H1 (cell line): ENCODE results near the gene RNF128. TPM values are rescaled to one million over a fixed set of nuclear protein-coding genes. Genes with fewer than 3 reads are reported as not detected.

Experiments
- CTCF ChIA-PET: fragments of 300-600 bp; sonication (Branson Sonifier 250); formaldehyde crosslinking; loops from one replicate; lab custom pipeline; 2021; ENCODE audit not compliant: partially characterized antibody; lab: Charles Lee
- POLR2A ChIA-PET: fragments of 300-600 bp; sonication (Branson Sonifier 250); formaldehyde crosslinking; loops from one replicate; lab custom pipeline; 2021; ENCODE audit warnings: inconsistent platforms; ENCODE audit not compliant: partially characterized antibody; lab: Charles Lee
- DNase-seq, 2 experiments: peaks; one replicate each; pipeline versions ENCODE4 v3.0.0 to v3.0.0-alpha.2; 2010 to 2022; ENCODE audit warnings: low spot score in 2 of 2, low read depth in 1 of 2, mixed read lengths in 1 of 2
- FAIRE-seq: peaks from 2 replicates; lab custom pipeline; 2011; peaks lifted over from hg19 to GRCh38; lab: Jason Lieb, UNC
- H2AFZ ChIP-seq: 2 replicates; pipeline ENCODE4 v1.8.1; 2012; ENCODE audit warnings: low read length, inconsistent platforms
- H2AK5ac ChIP-seq: 2 replicates; pipeline ENCODE4 v1.6.1; 2013; ENCODE audit warnings: low read depth, low read length
- H2BK120ac ChIP-seq: replicated peaks from 2 replicates; pipeline ENCODE3; 2013; ENCODE audit warnings: low read depth, low read length, inconsistent platforms
- H2BK12ac ChIP-seq: 2 replicates; pipeline ENCODE4 v1.6.1; 2013; ENCODE audit warnings: low read depth, low read length
- H2BK15ac ChIP-seq: 2 replicates; pipeline ENCODE4 v1.6.1; 2013; ENCODE audit warnings: low read length
- H2BK20ac ChIP-seq: 2 replicates; pipeline ENCODE4 v1.6.1; 2013; ENCODE audit warnings: low read length
- H2BK5ac ChIP-seq: 2 replicates; pipeline ENCODE4 v1.6.1; 2013; ENCODE audit warnings: low read depth, low read length
- H3K14ac ChIP-seq: 2 replicates; pipeline ENCODE4 v1.6.1; 2013; ENCODE audit warnings: inconsistent platforms; ENCODE audit not compliant: insufficient read length
- H3K18ac ChIP-seq: 2 replicates; pipeline ENCODE4 v1.6.1; 2013; ENCODE audit warnings: low read length; ENCODE audit errors: extremely low read depth
- H3K23ac ChIP-seq: 2 replicates; pipeline ENCODE4 v1.6.1; 2013; ENCODE audit warnings: inconsistent platforms; ENCODE audit not compliant: insufficient read length
- H3K23me2 ChIP-seq: 2 replicates; pipeline ENCODE4 v1.6.1; 2013; ENCODE audit warnings: low read depth, low read length
- H3K27ac ChIP-seq: 2 replicates; pipeline ENCODE4 v1.6.1; 2011; ENCODE audit warnings: low read depth, low read length, inconsistent platforms
- H3K27me3 ChIP-seq, 4 experiments: replicated peaks in 1 of 4; 1 replicate in 1 of 4; 2 replicates in 3 of 4; pipeline versions ENCODE4 v1.6.1 to v1.8.1; 2011 to 2013; ENCODE audit warnings: low read length in 3 of 4, mild to moderate bottlenecking in 3 of 4, inconsistent platforms in 2 of 4, mixed read lengths in 2 of 4, moderate library complexity in 1 of 4; ENCODE audit not compliant: control insufficient read depth in 3 of 4, insufficient read depth in 3 of 4; ENCODE audit errors: extremely low read depth in 1 of 4
- H3K36me3 ChIP-seq, 4 experiments: 2 replicates each; pipeline versions ENCODE4 v1.6.1 to v1.8.1; 2011 to 2013; ENCODE audit warnings: mild to moderate bottlenecking in 4 of 4, low read length in 3 of 4, moderate library complexity in 2 of 4, control low read depth in 1 of 4, inconsistent platforms in 1 of 4; ENCODE audit not compliant: insufficient read depth in 4 of 4, control insufficient read depth in 2 of 4
- H3K4ac ChIP-seq: replicated peaks from 2 replicates; pipeline ENCODE3; 2013; ENCODE audit warnings: low read length, low read depth, mixed read lengths, inconsistent platforms; ENCODE audit not compliant: insufficient read length
- H3K4me1 ChIP-seq, 4 experiments: replicated peaks in 1 of 4; 1 replicate in 1 of 4; 2 replicates in 3 of 4; pipeline versions ENCODE4 v1.6.1 to v1.8.1; 2011 to 2013; ENCODE audit warnings: low read length in 3 of 4, inconsistent platforms in 2 of 4, mixed read lengths in 1 of 4; ENCODE audit not compliant: insufficient read depth in 4 of 4, control insufficient read depth in 3 of 4
- H3K4me2 ChIP-seq, 2 experiments: 2 replicates each; pipeline versions ENCODE4 v1.6.1 to v1.8.1; 2011 to 2013; ENCODE audit warnings: low read depth in 2 of 2, low read length in 2 of 2, control low read depth in 1 of 2, inconsistent platforms in 1 of 2, mild to moderate bottlenecking in 1 of 2; ENCODE audit not compliant: insufficient read depth in 1 of 2
- H3K4me3 ChIP-seq, 4 experiments: fragments of 200-600, 300-600 bp in 1 of 4; sonication (generic), shearing (Covaris generic), sonication (Bioruptor Twin) in 1 of 4; 2 replicates each; pipeline versions ENCODE4 v1.5.1 to v1.8.1; 2011 to 2016; ENCODE audit warnings: low read length in 4 of 4, low read depth in 3 of 4, control low read depth in 2 of 4, inconsistent platforms in 2 of 4, mild to moderate bottlenecking in 2 of 4, mixed read lengths in 1 of 4, moderate library complexity in 1 of 4; ENCODE audit not compliant: insufficient read depth in 2 of 4; ENCODE audit errors: extremely low read depth in 1 of 4
- H3K56ac ChIP-seq: replicated peaks from 2 replicates; pipeline ENCODE3; 2013; ENCODE audit warnings: low read depth, mild to moderate bottlenecking, mixed read lengths, low read length, inconsistent platforms; ENCODE audit not compliant: insufficient read length
- H3K79me1 ChIP-seq: 2 replicates; pipeline ENCODE4 v1.6.1; 2013; ENCODE audit warnings: low read depth, low read length, control low read depth
- H3K79me2 ChIP-seq, 2 experiments: 2 replicates each; pipeline versions ENCODE4 v1.6.1 to v1.8.1; 2012 to 2013; ENCODE audit warnings: low read length in 2 of 2, mild to moderate bottlenecking in 2 of 2, inconsistent platforms in 1 of 2; ENCODE audit not compliant: insufficient read depth in 2 of 2, control insufficient read depth in 1 of 2
- H3K9ac ChIP-seq, 4 experiments: replicated peaks in 1 of 4; 1 replicate in 1 of 4; 2 replicates in 3 of 4; pipeline versions ENCODE4 v1.6.1 to v1.8.1; 2011 to 2013; ENCODE audit warnings: low read depth in 3 of 4, low read length in 3 of 4, control low read depth in 2 of 4, mild to moderate bottlenecking in 2 of 4, moderate library complexity in 2 of 4, inconsistent platforms in 1 of 4; ENCODE audit errors: extremely low read depth in 1 of 4
- H3K9me3 ChIP-seq, 2 experiments: 2 replicates each; pipeline versions ENCODE4 v1.6.1 to v1.8.1; 2012 to 2013; ENCODE audit warnings: mild to moderate bottlenecking in 2 of 2, moderate library complexity in 2 of 2, control low read depth in 1 of 2, inconsistent platforms in 1 of 2, low read depth in 1 of 2, low read length in 1 of 2, mixed read lengths in 1 of 2; ENCODE audit not compliant: insufficient read depth in 2 of 2
- H4K20me1 ChIP-seq, 2 experiments: replicated peaks in 1 of 2; 2 replicates each; pipeline versions ENCODE3 to v1.8.1; 2011 to 2013; ENCODE audit warnings: inconsistent platforms in 2 of 2, low read length in 2 of 2, mild to moderate bottlenecking in 1 of 2; ENCODE audit not compliant: insufficient read depth in 2 of 2, control insufficient read depth in 1 of 2
- H4K5ac ChIP-seq: 2 replicates; pipeline ENCODE4 v1.6.1; 2013; ENCODE audit warnings: low read length, low read depth, mixed read lengths, inconsistent platforms; ENCODE audit not compliant: insufficient read length
- H4K8ac ChIP-seq: 2 replicates; pipeline ENCODE4 v1.8.0; 2013; ENCODE audit warnings: mild to moderate bottlenecking, moderate library complexity, low read length, inconsistent platforms; ENCODE audit not compliant: insufficient read depth; ENCODE audit errors: extremely low read depth
- H4K91ac ChIP-seq: replicated peaks from 2 replicates; pipeline ENCODE3; 2013; ENCODE audit warnings: low read length, mixed read lengths, inconsistent platforms; ENCODE audit not compliant: insufficient read length
- CBX8 ChIP-seq: fragments of 300-800, 300-1000 bp; sonication (generic); IDR thresholded peaks from 2 replicates; pipeline ENCODE4 v1.7.1; 2016; ENCODE audit warnings: low read depth, low read length, borderline replicate concordance
- CHD1 ChIP-seq: IDR thresholded peaks from 2 replicates; pipeline ENCODE4 v1.6.1; 2012; ENCODE audit warnings: low read depth, low read length, improper control_type of control experiment
- GABPA ChIP-seq: IDR thresholded peaks from 2 replicates; pipeline ENCODE4 v1.6.1; 2011; ENCODE audit warnings: mild to moderate bottlenecking, low read length, moderate library complexity, borderline replicate concordance; ENCODE audit not compliant: insufficient read depth
- HDAC2 ChIP-seq, 2 experiments: fragments of 300-600 bp in 1 of 2; sonication (generic) in 1 of 2; IDR thresholded peaks; 2 replicates each; pipeline ENCODE4 v1.6.1; 2011 to 2012; ENCODE audit warnings: low read depth in 2 of 2, low read length in 2 of 2, mild to moderate bottlenecking in 2 of 2, moderate library complexity in 2 of 2, borderline replicate concordance in 1 of 2, inconsistent platforms in 1 of 2
- JUND ChIP-seq: IDR thresholded peaks from 2 replicates; pipeline ENCODE4 v1.6.1; 2011; ENCODE audit warnings: mild to moderate bottlenecking, improper control_type of control experiment, low read length
- RFX5 ChIP-seq: IDR thresholded peaks from 2 replicates; pipeline ENCODE4 v1.6.1; 2011; ENCODE audit warnings: low read depth, low read length, improper control_type of control experiment, borderline replicate concordance
- RNF2 ChIP-seq: fragments of 200-900, 300-1000 bp; sonication (generic); IDR thresholded peaks from 2 replicates; pipeline ENCODE4 v1.7.1; 2016; ENCODE audit warnings: borderline replicate concordance, low read depth, mild to moderate bottlenecking, antibody characterized with exemption, low read length; ENCODE audit not compliant: poor library complexity, severe bottlenecking; ENCODE audit errors: missing control alignments
- whole genome bisulfite sequencing, 2 experiments: shearing (Covaris generic) in 1 of 2; methylation state at CpG; one replicate each; pipeline versions ENCODE4 v1.1.6 to v1.1.7; 2013 to 2015; ENCODE audit warnings: low lambda C conversion rate in 2 of 2, mixed read lengths in 2 of 2, inconsistent platforms in 1 of 2, low coverage in 1 of 2, missing lambda C conversion rate in 1 of 2; ENCODE audit not compliant: insufficient replicate concordance in 2 of 2, insufficient coverage in 1 of 2, insufficient read length in 1 of 2; ENCODE audit errors: extremely low coverage in 1 of 2, missing lambda C conversion rate in 1 of 2; 5-methylcytosine and 5-hydroxymethylcytosine counted together
- polyA plus RNA-seq, 7 experiments: library from polyadenylated mRNA; depleted of rRNA in 3 of 7; stranded (reverse) in 5 of 7; unstranded in 2 of 7; fragments of >200 nt in 5 of 7; fragments of 200-250 nt in 2 of 7; gene quantifications; 1 replicate in 5 of 7; 2 replicates in 1 of 7; 4 replicates in 1 of 7; pipeline versions ENCODE4 v1.2.1 to v1.2.3, GENCODE V29; 2011 to 2013; ENCODE audit warnings: missing spikeins in 2 of 7, mixed read lengths in 2 of 7
- total RNA-seq: library from RNA; stranded (reverse); fragmentation: NEBNext Ultra II Directional; extraction: Animal tissue kit (Norgen Biotek cat#: 25700); gene quantifications from 2 replicates; pipeline ENCODE4 v1.2.1, GENCODE V29; 2021

RNF128 gene
- total and polyA plus RNA-seq, 2 of the 8 experiments (the other 6 are each of a cell fraction or from before 2014, with no cell fraction given) = 0.74 to 2.0 TPM

- no peak overlapping the region for H4K91ac ChIP-seq
- H3K79me1 ChIP-seq = no peaks in the 10 kb centered on the region
- no peaks in the 10 kb centered on the region for H3K79me2 ChIP-seq
- WGBS, 2 experiments = 70% methylated on average over 3 of the region's 3 CpGs; no CpG with 5 or more reads in 1 of the 2 experiments
- no peak overlapping the region for H2BK15ac ChIP-seq
- H2BK120ac ChIP-seq = no peak overlapping the region
- TF ChIP-seq RNF2 = no peak
- TF ChIP-seq GABPA = no peak
- no peak for TF ChIP-seq HDAC2 (IDR thresholded peaks at IDR 0.05; ENCODE audit: borderline replicate concordance in 1 of 2, low read depth in 2 of 2, low read length in 2 of 2)
- no peak for TF ChIP-seq CBX8
- TF ChIP-seq JUND = no peak
- no peak for TF ChIP-seq CHD1
- no peak for TF ChIP-seq RFX5
- DNase-seq = no peak
- H2AK5ac ChIP-seq = no peak overlapping the region
- CTCF ChIA-PET = interaction anchor here (0.8 to 1.2 kb wide), 3 partner anchors 16 to 26 kb away, joined by 3 read pairs; no protein-coding TSS in a partner anchor
- H3K4ac ChIP-seq = no peak overlapping the region
- no peak overlapping the region for H3K4me3 ChIP-seq
- FAIRE-seq = no peak
- H3K36me3 ChIP-seq = no peaks in the 10 kb centered on the region
- H2AFZ ChIP-seq = no peak overlapping the region
- H3K4me2 ChIP-seq = no peak overlapping the region
- no peak overlapping the region for H3K14ac ChIP-seq
- H3K27me3 ChIP-seq = no peaks in the 10 kb centered on the region
- no peaks in the 10 kb centered on the region for H3K23me2 ChIP-seq
- H3K27ac ChIP-seq = no peak overlapping the region
- H3K9me3 ChIP-seq = no peaks in the 10 kb centered on the region
- no peaks in the 10 kb centered on the region for H4K20me1 ChIP-seq
- H3K4me1 ChIP-seq = no peaks in the 10 kb centered on the region
- H3K56ac ChIP-seq = no peak overlapping the region
- no peak overlapping the region for H2BK5ac ChIP-seq
- no peak overlapping the region for H3K23ac ChIP-seq
- no peak overlapping the region for H4K5ac ChIP-seq
- POLR2A ChIA-PET = no interaction called here
- no peak overlapping the region for H4K8ac ChIP-seq
- H3K18ac ChIP-seq = no peak overlapping the region
- no peak overlapping the region for H2BK12ac ChIP-seq
- no peak overlapping the region for H2BK20ac ChIP-seq
- H3K9ac ChIP-seq = no peak overlapping the region
Observed at GRCh38 chrX:106698693-106699092, 27.8 kb upstream of the RNF128 start.
